Body of pancreas (tissue), 4 donors: ENCODE measurements around the gene ASTN1.

Experiments
- CTCF ChIP-seq, 7 experiments: fragments of 450-650 bp in 4 of 7; fragments of 200-600 bp in 3 of 7; sonication (generic) in 3 of 7; IDR thresholded peaks; one replicate each; pipeline ENCODE4 v1.5.1; 2016 to 2019; ENCODE audit warnings: antibody characterized with exemption in 7 of 7
- POLR2A ChIP-seq, 3 donors: fragments of 450-650 bp; IDR thresholded peaks; one replicate each; pipeline ENCODE4 v1.6.1; 2016; ENCODE audit warnings: antibody characterized with exemption in 3 of 3, mild to moderate bottlenecking in 2 of 3

- no peak for TF ChIP-seq POLR2A (IDR thresholded peaks at IDR 0.05)
- no peak for TF ChIP-seq CTCF (IDR thresholded peaks at IDR 0.05)
Observed at GRCh38 chr1:176879784-176880620, 284.5 kb downstream of the ASTN1 start.
